Keratinocyte (primary cell): ENCODE data around the gene SNAP29.

ENCODE experiments used
- EZH2 ChIP-seq: IDR thresholded peaks from one replicate; pipeline ENCODE4 v1.6.1; 2012; ENCODE audit warnings: inconsistent platforms, mild to moderate bottlenecking, low read length, moderate library complexity
- TF ChIP-seq, protein P1 (sequence below), 3 experiments: IDR thresholded peaks in 1 of 3; conservative IDR thresholded peaks in 1 of 3; optimal IDR thresholded peaks in 1 of 3; 2 replicates in 2 of 3; 3 replicates in 1 of 3; pipeline versions ENCODE3 to v1.5.1; 2011; ENCODE audit warnings: low read length in 3 of 3, mild to moderate bottlenecking in 3 of 3, moderate library complexity in 2 of 3, control low read depth in 1 of 3, inconsistent platforms in 1 of 3; ENCODE audit not compliant: insufficient read depth in 2 of 3; ENCODE audit errors: extremely low read depth in 1 of 3

DNA sequence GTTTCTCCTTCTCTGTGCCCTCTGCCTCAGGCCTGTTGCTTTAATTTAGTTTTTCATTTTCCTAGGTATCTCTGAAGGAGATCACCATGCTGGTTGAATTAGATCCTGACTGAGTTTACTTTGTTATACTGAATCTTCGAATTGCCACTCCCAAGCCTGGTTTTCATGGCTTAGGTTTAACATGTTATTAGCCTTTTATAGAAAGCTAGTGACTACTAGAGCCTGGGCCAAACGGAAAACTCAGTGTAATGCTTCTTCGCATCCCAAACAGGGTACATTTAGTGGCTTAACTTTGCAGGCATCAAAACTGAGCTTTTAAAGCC, 62.0 kb downstream of the SNAP29 start:
- TF ChIP-seq, protein P1, sequence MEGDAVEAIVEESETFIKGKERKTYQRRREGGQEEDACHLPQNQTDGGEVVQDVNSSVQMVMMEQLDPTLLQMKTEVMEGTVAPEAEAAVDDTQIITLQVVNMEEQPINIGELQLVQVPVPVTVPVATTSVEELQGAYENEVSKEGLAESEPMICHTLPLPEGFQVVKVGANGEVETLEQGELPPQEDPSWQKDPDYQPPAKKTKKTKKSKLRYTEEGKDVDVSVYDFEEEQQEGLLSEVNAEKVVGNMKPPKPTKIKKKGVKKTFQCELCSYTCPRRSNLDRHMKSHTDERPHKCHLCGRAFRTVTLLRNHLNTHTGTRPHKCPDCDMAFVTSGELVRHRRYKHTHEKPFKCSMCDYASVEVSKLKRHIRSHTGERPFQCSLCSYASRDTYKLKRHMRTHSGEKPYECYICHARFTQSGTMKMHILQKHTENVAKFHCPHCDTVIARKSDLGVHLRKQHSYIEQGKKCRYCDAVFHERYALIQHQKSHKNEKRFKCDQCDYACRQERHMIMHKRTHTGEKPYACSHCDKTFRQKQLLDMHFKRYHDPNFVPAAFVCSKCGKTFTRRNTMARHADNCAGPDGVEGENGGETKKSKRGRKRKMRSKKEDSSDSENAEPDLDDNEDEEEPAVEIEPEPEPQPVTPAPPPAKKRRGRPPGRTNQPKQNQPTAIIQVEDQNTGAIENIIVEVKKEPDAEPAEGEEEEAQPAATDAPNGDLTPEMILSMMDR (optimal IDR thresholded peaks at IDR 0.05 in 1 of 3, IDR thresholded peaks at IDR 0.05 in 1 of 3, conservative IDR thresholded peaks at IDR 0.05 in 1 of 3; ENCODE audit: extremely low read depth in 1 of 3, insufficient read depth in 2 of 3, low read length in 3 of 3) = no peak
- no peak for TF ChIP-seq EZH2
